Neural crest cell (in vitro differentiated cells): Measurements from ENCODE around the gene KRTAP4-4. TPM values are rescaled to one million over a fixed set of nuclear protein-coding genes. Genes with fewer than 3 reads are reported as not detected.
"Not testable (repeated sequence)": the region's sequence is repeated elsewhere in the genome, so short reads cannot be mapped to it uniquely, and the experiment has no call there.

Experiments used
- DNase-seq: peaks from one replicate; pipeline ENCODE4 v3.0.0; 2021; ENCODE audit warnings: low read depth, mixed read lengths, low spot score
- H3K27ac Mint-ChIP-seq: one replicate; pipeline ENCODE4 v1.8.0; 2021; ENCODE audit warnings: mild to moderate bottlenecking, mixed read lengths; ENCODE audit not compliant: unreplicated experiment
- H3K27me3 Mint-ChIP-seq: 2 replicates; pipeline ENCODE4 v1.8.0; 2021; ENCODE audit warnings: low read depth, mild to moderate bottlenecking, mixed read lengths
- H3K36me3 Mint-ChIP-seq: 2 replicates; pipeline ENCODE4 v1.8.0; 2021; ENCODE audit warnings: low read depth, mild to moderate bottlenecking, mixed read lengths
- H3K4me1 Mint-ChIP-seq: 2 replicates; pipeline ENCODE4 v1.8.0; 2021; ENCODE audit warnings: mixed read lengths
- H3K4me3 Mint-ChIP-seq: one replicate; pipeline ENCODE4 v1.8.0; 2021; ENCODE audit warnings: mild to moderate bottlenecking, mixed read lengths
- H3K9me3 Mint-ChIP-seq: 2 replicates; pipeline ENCODE4 v1.8.0; 2021; ENCODE audit warnings: mixed read lengths
- total RNA-seq: library from RNA; stranded (reverse); gene quantifications from 2 replicates; pipeline ENCODE4 v1.2.1, GENCODE V29; 2021
- TF ChIP-seq, protein P1 (sequence below): fragments of 200-600 bp; sonication (generic); conservative IDR thresholded peaks from 2 replicates; pipeline ENCODE4 v1.5.0; 2021; ENCODE audit warnings: antibody characterized with exemption, mild to moderate bottlenecking

The KRTAP4-4 gene
- total RNA-seq, 1 donor from 2014 or later, result not detected

DNA sequence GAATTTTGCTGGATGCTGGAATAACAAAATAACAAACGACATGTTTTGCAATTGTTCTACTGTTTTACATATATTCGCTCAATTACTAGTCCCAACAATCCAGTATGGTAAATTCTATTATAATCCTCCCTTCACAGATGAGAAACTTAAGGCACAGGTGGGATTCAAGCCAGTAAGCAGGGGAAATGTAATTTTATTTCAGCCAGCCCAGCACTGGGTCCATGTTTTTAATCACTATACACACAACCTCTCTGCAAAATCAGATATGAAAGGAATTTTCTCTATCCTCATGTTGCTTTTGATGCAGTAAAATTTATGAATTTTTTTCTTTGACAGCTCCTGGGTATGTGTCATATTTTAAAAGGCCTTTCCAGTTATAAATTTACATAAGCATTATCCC lies 15.3 kb downstream of the KRTAP4-4 start:
- Mint-ChIP-seq H3K27ac (no peak overlapping the region), H3K4me3 (no peak overlapping the region), H3K4me1 (no peaks in the 10 kb centered on the region), H3K36me3 (peaks cover 10% of the 10 kb centered on the region), H3K27me3 (peaks cover 17% of the 10 kb centered on the region), H3K9me3 (peaks cover 18% of the 10 kb centered on the region)
- DNase-seq, result no peak
- TF ChIP-seq, protein P1, sequence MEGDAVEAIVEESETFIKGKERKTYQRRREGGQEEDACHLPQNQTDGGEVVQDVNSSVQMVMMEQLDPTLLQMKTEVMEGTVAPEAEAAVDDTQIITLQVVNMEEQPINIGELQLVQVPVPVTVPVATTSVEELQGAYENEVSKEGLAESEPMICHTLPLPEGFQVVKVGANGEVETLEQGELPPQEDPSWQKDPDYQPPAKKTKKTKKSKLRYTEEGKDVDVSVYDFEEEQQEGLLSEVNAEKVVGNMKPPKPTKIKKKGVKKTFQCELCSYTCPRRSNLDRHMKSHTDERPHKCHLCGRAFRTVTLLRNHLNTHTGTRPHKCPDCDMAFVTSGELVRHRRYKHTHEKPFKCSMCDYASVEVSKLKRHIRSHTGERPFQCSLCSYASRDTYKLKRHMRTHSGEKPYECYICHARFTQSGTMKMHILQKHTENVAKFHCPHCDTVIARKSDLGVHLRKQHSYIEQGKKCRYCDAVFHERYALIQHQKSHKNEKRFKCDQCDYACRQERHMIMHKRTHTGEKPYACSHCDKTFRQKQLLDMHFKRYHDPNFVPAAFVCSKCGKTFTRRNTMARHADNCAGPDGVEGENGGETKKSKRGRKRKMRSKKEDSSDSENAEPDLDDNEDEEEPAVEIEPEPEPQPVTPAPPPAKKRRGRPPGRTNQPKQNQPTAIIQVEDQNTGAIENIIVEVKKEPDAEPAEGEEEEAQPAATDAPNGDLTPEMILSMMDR, result no peak

DNA sequence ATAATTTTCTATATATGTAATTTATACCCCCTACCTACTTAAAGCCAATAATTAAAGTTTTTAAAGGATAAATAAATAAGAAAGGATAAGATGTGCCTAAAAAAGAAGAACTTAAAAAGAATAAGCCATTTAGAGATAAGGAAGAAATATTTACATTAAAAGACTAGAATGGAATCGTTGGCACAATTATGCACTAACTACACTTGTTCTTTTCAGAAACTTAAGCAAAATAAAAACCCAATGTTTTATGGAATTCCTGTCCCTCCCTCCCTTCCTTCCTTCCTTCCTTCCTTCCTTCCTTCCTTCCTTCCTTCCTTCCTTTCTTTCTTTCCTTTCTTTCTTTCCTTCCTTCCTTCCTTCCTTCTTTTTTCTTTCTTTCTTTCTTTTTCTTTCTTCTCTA lies 15.7 kb downstream of the KRTAP4-4 start:
- Mint-ChIP-seq H3K4me3 (no peak overlapping the region), H3K4me1 (no peaks in the 10 kb centered on the region), H3K27me3 (peaks cover 17% of the 10 kb centered on the region), H3K27ac (no peak overlapping the region), H3K9me3 (peaks cover 18% of the 10 kb centered on the region), H3K36me3 (peaks cover 10% of the 10 kb centered on the region)
- DNase-seq, result no peak
- TF ChIP-seq, protein P1, result no peak

DNA sequence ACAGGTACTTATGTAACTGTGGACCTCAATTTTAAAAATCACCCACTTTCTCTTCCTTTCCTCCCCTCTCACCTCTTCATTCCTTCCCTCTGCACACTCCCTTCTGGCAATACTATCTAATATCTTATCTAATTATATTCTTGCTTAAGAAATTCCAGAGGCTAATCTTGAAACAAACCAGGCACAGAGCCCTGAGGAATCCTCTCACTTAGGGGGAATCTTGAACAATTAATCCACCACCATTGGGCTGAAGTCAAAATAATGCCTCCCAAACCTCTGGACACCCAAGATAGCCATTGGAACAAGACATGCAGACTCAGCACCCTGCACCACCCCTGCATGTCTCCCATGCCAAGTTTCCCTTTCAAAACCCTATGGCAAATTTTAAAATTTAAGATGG lies 19.2 kb downstream of the KRTAP4-4 start:
- H3K27me3 Mint-ChIP-seq, result peaks cover 5% of the 10 kb centered on the region
- peaks cover 30% of the 10 kb centered on the region for H3K9me3 Mint-ChIP-seq
- no peak overlapping the region for H3K27ac Mint-ChIP-seq

DNA sequence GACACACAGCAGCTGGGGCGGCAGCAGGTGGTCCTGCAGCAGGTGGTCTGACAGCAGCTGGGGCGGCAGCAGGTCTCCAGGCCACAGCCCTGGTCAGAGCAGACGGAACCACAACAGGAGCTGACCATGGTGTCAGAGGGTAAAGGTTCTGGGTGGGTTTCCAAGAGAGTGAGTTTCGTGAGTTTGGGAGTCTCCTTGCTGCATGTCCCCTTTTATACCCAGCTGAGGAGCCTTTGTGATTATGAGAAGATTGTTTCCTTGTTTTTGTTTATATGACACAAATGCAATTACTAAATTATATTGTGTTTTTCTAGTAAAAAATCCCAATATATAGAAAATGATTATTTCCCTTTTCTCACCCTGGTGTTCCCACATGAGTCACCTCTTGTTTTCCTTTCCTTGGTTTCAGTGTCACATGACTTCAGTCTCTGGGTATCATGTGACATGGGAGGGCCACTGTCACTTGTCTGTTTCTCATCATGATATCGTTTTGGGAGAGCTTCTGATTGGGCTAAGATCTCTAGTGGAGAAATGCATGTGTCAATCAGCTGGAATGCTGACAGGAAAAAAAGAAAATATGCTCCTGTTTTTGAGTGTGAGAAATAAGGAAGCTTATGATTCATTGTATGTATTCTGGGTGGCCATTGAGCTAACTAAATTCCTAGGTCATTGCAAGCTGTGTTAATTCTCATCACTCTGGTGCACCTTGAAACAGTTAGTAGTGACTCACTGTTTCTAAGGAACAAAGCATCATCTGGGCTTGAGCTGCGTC lies 20.0 kb downstream of the KRTAP4-4 start, which contains the start of gene KRTAP4-6:
Gene KRTAP4-6 (minus strand): TSS at position 185 of the 772 bp plus-strand sequence. CDS start 57 bp downstream, at position 128.
- H3K4me1 Mint-ChIP-seq, result no peaks in the 10 kb centered on the region
- H3K27ac Mint-ChIP-seq, result no peak within 1 kb of the TSS
- TF ChIP-seq, protein P1, result no peak
- H3K9me3 Mint-ChIP-seq, result peaks cover 30% of the 10 kb centered on the region
- peaks cover 5% of the 10 kb centered on the region for H3K27me3 Mint-ChIP-seq
- H3K36me3 Mint-ChIP-seq, result peaks cover 16% of the 10 kb centered on the region
- no peak within 1 kb of the TSS for H3K4me3 Mint-ChIP-seq
- no peak for DNase-seq

More for the DNA sequence above, 19.2 kb downstream of the KRTAP4-4 start:
- no peak for DNase-seq
- Mint-ChIP-seq H3K4me1 (no peaks in the 10 kb centered on the region), H3K36me3 (peaks cover 16% of the 10 kb centered on the region), H3K4me3 (no peak overlapping the region)
- TF ChIP-seq, protein P1, result no peak

DNA sequence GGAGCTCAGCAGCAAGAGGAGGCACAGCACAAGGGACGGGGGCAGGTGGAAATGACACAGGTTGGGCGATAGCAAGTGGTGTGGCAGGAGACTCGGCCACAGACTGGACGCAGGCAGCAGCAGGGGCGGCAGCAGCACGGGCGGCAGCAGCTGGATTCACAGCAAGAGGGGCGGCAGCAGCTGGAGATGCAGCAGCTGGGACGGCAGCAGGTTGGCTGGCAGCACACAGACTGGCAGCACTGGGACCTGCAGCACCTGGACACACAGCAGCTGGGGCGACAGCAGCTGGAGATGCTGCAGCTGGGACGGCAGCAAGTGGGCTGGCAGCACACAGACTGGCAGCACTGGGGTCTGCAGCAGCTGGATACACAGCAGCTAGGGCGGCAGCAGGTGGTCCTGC lies 20.7 kb downstream of the KRTAP4-4 start:
- H3K27ac Mint-ChIP-seq, H3K27me3 Mint-ChIP-seq, DNase-seq, H3K4me1 Mint-ChIP-seq, H3K4me3 Mint-ChIP-seq: not testable (repeated sequence)
- Mint-ChIP-seq H3K36me3 (peaks cover 16% of the 10 kb centered on the region), H3K9me3 (peaks cover 30% of the 10 kb centered on the region)
